ENCODE data around the gene CADPS.

GRCh38 chr3:62710751-62711150, 164.5 kb downstream of the CADPS start:
- TF ChIP-seq EZH2phosphoT487 (IDR thresholded peaks at IDR 0.05; ENCODE audit: borderline replicate concordance, low read depth, low read length) (no peak), CTCF (conservative IDR thresholded peaks at IDR 0.05; ENCODE audit: low read length) (no peak)

All from OCI-LY7 (cell line).